Spleen (tissue), 7 donors: ENCODE results near the gene TNFSF15.

Experiments
- POLR2A ChIP-seq, 3 donors: fragments of 450-650 bp; IDR thresholded peaks; one replicate each; pipeline ENCODE4 v1.5.1; 2017; ENCODE audit warnings: antibody characterized with exemption in 3 of 3, mild to moderate bottlenecking in 1 of 3
- POLR2AphosphoS5 ChIP-seq, 3 donors: sonication (generic); formaldehyde crosslinking; IDR thresholded peaks; one replicate each; pipeline ENCODE4 v1.5.1; 2017; ENCODE audit warnings: antibody characterized with exemption in 3 of 3
- TF ChIP-seq, protein P1 (sequence below), 11 experiments: fragments of 200-600 bp in 7 of 11; fragments of 450-650 bp in 4 of 11; sonication (generic) in 4 of 11; IDR thresholded peaks in 8 of 11; conservative IDR thresholded peaks in 3 of 11; 1 replicate in 7 of 11; 2 replicates in 4 of 11; pipeline versions ENCODE4 v1.4.0 to v1.8.0; 2016 to 2021; ENCODE audit warnings: antibody characterized with exemption in 11 of 11, inconsistent platforms in 4 of 11, mild to moderate bottlenecking in 1 of 11
- donor health status: DM: no; HTN: no; CAD: no; lungs with moderate emphysema.
- donor health status: DM: no; HTN: no; CAD: no.
- donor health status: DM: no; HTN: no; CAD: no.

GRCh38 chr9:114737118-114737517, 68.7 kb downstream of the TNFSF15 start:
- TF ChIP-seq, protein P1, sequence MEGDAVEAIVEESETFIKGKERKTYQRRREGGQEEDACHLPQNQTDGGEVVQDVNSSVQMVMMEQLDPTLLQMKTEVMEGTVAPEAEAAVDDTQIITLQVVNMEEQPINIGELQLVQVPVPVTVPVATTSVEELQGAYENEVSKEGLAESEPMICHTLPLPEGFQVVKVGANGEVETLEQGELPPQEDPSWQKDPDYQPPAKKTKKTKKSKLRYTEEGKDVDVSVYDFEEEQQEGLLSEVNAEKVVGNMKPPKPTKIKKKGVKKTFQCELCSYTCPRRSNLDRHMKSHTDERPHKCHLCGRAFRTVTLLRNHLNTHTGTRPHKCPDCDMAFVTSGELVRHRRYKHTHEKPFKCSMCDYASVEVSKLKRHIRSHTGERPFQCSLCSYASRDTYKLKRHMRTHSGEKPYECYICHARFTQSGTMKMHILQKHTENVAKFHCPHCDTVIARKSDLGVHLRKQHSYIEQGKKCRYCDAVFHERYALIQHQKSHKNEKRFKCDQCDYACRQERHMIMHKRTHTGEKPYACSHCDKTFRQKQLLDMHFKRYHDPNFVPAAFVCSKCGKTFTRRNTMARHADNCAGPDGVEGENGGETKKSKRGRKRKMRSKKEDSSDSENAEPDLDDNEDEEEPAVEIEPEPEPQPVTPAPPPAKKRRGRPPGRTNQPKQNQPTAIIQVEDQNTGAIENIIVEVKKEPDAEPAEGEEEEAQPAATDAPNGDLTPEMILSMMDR (IDR thresholded peaks at IDR 0.05 in 8 of 11, conservative IDR thresholded peaks at IDR 0.05 in 3 of 11): no peak
- no peak for TF ChIP-seq POLR2AphosphoS5 (IDR thresholded peaks at IDR 0.05)
- no peak for TF ChIP-seq POLR2A (IDR thresholded peaks at IDR 0.05)
